GM12878 (cell line): ENCODE measurements around the gene IDH3G. TPM values are rescaled to one million over a fixed set of nuclear protein-coding genes. Genes with fewer than 3 reads are reported as not detected.

Source experiments
- ATF7 ChIP-seq: fragments of 450-650 bp; IDR thresholded peaks from 2 replicates; pipeline ENCODE4 v1.6.1; 2016; ENCODE audit warnings: low read depth, mild to moderate bottlenecking
- KDM1A ChIP-seq: fragments of 200-600 bp; sonication (generic); IDR thresholded peaks from 2 replicates; pipeline ENCODE4 v1.6.1; 2016; ENCODE audit warnings: borderline replicate concordance
- MAX ChIP-seq: IDR thresholded peaks from 2 replicates; pipeline ENCODE4 v1.6.1; 2012; ENCODE audit warnings: low read depth, low read length, improper control_type of control experiment
- MTA3 ChIP-seq: IDR thresholded peaks from 2 replicates; pipeline ENCODE4 v1.6.1; 2012; ENCODE audit warnings: low read length, inconsistent platforms, borderline replicate concordance
- NR2C2 ChIP-seq: IDR thresholded peaks from 2 replicates; pipeline ENCODE4 v1.6.1; 2011; ENCODE audit warnings: borderline replicate concordance, low read depth; ENCODE audit not compliant: control insufficient read depth, insufficient read length
- PAX8 ChIP-seq: fragments of 450-650 bp; IDR thresholded peaks from 2 replicates; pipeline ENCODE4 v1.6.1; 2017; ENCODE audit warnings: mild to moderate bottlenecking, moderate library complexity
- PKNOX1 ChIP-seq: fragments of 450-650 bp; IDR thresholded peaks from 2 replicates; pipeline ENCODE4 v1.6.1; 2016; ENCODE audit warnings: mild to moderate bottlenecking
- PRDM15 ChIP-seq: fragments of 450-650 bp; formaldehyde crosslinking; IDR thresholded peaks from 2 replicates; pipeline ENCODE4 v1.4.0; 2020; ENCODE audit warnings: mild to moderate bottlenecking, moderate library complexity
- SUPT20H ChIP-seq: IDR thresholded peaks from 2 replicates; pipeline ENCODE4 v1.6.1; 2011; ENCODE audit warnings: low read depth, mild to moderate bottlenecking, low read length, moderate library complexity, borderline replicate concordance; ENCODE audit not compliant: control insufficient read depth
- TARDBP ChIP-seq: IDR thresholded peaks from 2 replicates; pipeline ENCODE4 v1.6.1; 2016; ENCODE audit warnings: borderline replicate concordance
- YBX1 ChIP-seq: fragments of 450-650 bp; IDR thresholded peaks from 2 replicates; pipeline ENCODE4 v1.6.1; 2016; ENCODE audit warnings: antibody characterized with exemption
- polyA plus RNA-seq, 11 experiments: library from polyadenylated mRNA; depleted of rRNA in 4 of 11; unstranded in 6 of 11; stranded (reverse) in 5 of 11; fragments of >200 nt; fragmentation: Nextera tagmentation in 4 of 11; fragmentation: Illumina TruSeq in 1 of 11; extraction: Ambion mirVana in 4 of 11; extraction: Trizol in 1 of 11; gene quantifications; 1 replicate in 1 of 11; 2 replicates in 10 of 11; pipeline versions ENCODE4 v1.2.1 to v1.2.3, GENCODE V29; 2011 to 2016; ENCODE audit warnings: inconsistent platforms in 2 of 11, missing spikeins in 2 of 11, low read depth in 1 of 11
- total RNA-seq, 4 experiments: library from RNA; depleted of rRNA in 3 of 4; stranded (reverse); fragments of >200 nt in 3 of 4; fragmentation: Illumina TruSeq in 1 of 4; extraction: Trizol in 1 of 4; gene quantifications; 2 replicates each; pipeline versions ENCODE4 v1.2.1 to v1.2.3, GENCODE V29; 2013 to 2021
- TF ChIP-seq, protein P1 (sequence below): IDR thresholded peaks from 2 replicates; pipeline ENCODE4 v1.6.1; 2011; ENCODE audit warnings: borderline replicate concordance, low read depth, mild to moderate bottlenecking, moderate library complexity, mixed read lengths, low read length; ENCODE audit not compliant: insufficient read depth; ENCODE audit errors: extremely low read length

The IDH3G gene
- total and polyA plus RNA-seq, 10 of the 15 experiments (the other 5 are each of a cell fraction or from before 2014, with no cell fraction given) = 26.3 to 102 (median 66.6) TPM

DNA sequence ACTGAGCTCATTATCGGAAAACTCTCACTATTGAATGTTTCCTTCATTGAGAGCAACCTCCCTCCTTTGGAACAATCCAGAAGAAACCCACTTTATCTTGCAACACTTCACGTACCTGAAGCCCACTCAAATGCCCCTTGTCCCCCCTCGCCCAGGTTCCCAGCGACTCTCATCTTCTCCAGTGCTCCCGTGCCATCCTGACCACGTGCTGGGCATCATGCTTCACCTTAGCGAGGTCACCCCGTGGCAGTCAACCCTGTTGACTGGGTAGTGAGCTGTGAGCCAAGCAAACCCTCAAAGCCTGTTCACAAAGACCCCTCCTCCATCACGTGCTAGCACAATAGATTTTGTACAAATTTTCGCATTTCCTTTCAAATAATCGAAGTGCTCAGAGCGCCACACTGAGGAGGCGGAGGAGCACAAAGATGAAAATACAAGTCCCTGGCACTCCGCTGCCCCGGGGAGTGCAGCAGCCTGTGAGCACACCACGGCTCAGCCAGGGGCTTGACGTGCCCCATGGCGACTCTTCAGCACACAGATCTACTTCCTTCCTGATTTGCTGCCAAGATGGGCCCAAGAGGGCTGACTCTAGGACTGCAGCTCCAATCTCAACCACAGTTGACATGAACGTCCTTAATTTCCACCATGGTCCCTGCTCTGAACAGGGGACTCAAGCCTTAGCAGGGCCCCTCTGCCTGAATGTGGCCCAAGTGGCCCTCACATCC lies 20.6 kb upstream of the IDH3G start (continued):
- TF ChIP-seq, protein P1, sequence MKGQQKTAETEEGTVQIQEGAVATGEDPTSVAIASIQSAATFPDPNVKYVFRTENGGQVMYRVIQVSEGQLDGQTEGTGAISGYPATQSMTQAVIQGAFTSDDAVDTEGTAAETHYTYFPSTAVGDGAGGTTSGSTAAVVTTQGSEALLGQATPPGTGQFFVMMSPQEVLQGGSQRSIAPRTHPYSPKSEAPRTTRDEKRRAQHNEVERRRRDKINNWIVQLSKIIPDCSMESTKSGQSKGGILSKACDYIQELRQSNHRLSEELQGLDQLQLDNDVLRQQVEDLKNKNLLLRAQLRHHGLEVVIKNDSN = no peak
- TF ChIP-seq PRDM15 (CRISPR knock-in tag) (no peak), MTA3 (no peak), NR2C2 (no peak), YBX1 (no peak), MAX (no peak), ATF7 (no peak), KDM1A (no peak), TARDBP (no peak), PAX8 (no peak), SUPT20H (no peak), PKNOX1 (no peak)
- TF ChIP-seq, all 136 proteins: peak for 0
